Activated T-cell treated with anti-CD3 and anti-CD28 coated beads for 1 hour (primary cell): Measurements from ENCODE around the gene HSH2D.

Experiments used
- DNase-seq: peaks from one replicate; pipeline ENCODE4 v3.0.0-alpha.2; 2020; ENCODE audit warnings: low read depth

Gene HSH2D

GRCh38 chr19:16197622-16198369 is 54.3 kb downstream of the HSH2D start, which contains the start of gene AP1M1:
Gene AP1M1, plus strand, starts transcription at chr19:16197911. Its CDS starts 116 bp downstream, at chr19:16198027.
- DNase-seq = peak; percentile 98

GRCh38 chr19:16198370-16198651 is 54.8 kb downstream of the HSH2D start:
- DNase-seq = no peak

GRCh38 chr19:16199275-16199932 is 55.9 kb downstream of the HSH2D start:
- no peak for DNase-seq

- DNase-seq = no peak
Observed at GRCh38 chr19:16200038-16201010, 56.8 kb downstream of the HSH2D start.

GRCh38 chr19:16201011-16201391 is 57.5 kb downstream of the HSH2D start:
- DNase-seq = no peak

- DNase-seq = no peak
Observed at GRCh38 chr19:16202320-16203255, 59.1 kb downstream of the HSH2D start.

- no peak for DNase-seq
Observed at GRCh38 chr19:16203256-16204004, 59.9 kb downstream of the HSH2D start.

- DNase-seq = no peak
Observed at GRCh38 chr19:16204005-16204294, 60.5 kb downstream of the HSH2D start.

GRCh38 chr19:16205205-16206045 is 61.9 kb downstream of the HSH2D start:
- no peak for DNase-seq

GRCh38 chr19:16206046-16206605 is 62.6 kb downstream of the HSH2D start:
- DNase-seq = no peak

- DNase-seq = no peak
Observed at GRCh38 chr19:16206637-16207036, 63.2 kb downstream of the HSH2D start.

- DNase-seq = no peak
Observed at GRCh38 chr19:16207063-16207462, 63.6 kb downstream of the HSH2D start.

GRCh38 chr19:16207490-16208025 is 64.1 kb downstream of the HSH2D start:
- no peak for DNase-seq
